Measurements from ENCODE around the gene ACADVL. TPM values are rescaled to one million over a fixed set of nuclear protein-coding genes. Genes with fewer than 3 reads are reported as not detected.

Gene ACADVL
- total RNA-seq, 1 experiment from 2014 or later = 362 TPM

DNA sequence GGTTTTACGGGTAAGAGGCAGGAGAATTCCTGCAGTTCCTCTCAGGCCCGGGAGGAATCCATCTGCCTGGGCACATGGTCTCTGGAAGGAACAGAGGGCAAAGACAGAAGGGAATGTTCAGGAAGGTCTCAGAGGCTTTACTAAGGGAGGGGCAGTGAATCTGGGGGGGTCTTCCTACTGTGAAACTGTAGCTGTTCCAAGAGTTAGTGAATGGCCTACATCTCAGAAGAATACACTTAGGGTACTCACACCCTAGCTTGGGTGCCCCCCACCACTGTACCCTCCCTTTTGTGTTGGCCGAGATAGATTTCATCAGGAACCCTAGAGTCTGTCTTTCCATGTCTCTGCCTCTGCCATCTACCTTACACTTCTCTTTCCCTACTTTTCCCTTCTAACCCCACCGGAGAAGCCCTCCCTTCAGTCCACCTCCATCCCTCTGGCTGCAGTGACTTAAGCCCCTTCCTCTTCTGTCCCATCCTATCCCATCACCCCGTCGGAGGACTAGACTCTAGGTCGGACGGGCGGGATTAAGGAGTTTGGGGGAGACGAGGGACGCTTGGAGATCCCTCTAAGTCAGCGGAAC lies 418 bp upstream of the ACADVL start:
- H3K4me3 ChIP-seq (ENCODE audit: insufficient read depth, low read depth, low read length) = peak overlapping the region; percentile 98
- H3K27me3 ChIP-seq (ENCODE audit: control insufficient read depth, insufficient read depth, low read length) = no peaks in the 10 kb centered on the region
- DNase-seq = no peak
- peaks cover 32% of the 10 kb centered on the region for H3K36me3 ChIP-seq (replicated peaks; ENCODE audit: control insufficient read depth, insufficient read depth, low read length)

DNA sequence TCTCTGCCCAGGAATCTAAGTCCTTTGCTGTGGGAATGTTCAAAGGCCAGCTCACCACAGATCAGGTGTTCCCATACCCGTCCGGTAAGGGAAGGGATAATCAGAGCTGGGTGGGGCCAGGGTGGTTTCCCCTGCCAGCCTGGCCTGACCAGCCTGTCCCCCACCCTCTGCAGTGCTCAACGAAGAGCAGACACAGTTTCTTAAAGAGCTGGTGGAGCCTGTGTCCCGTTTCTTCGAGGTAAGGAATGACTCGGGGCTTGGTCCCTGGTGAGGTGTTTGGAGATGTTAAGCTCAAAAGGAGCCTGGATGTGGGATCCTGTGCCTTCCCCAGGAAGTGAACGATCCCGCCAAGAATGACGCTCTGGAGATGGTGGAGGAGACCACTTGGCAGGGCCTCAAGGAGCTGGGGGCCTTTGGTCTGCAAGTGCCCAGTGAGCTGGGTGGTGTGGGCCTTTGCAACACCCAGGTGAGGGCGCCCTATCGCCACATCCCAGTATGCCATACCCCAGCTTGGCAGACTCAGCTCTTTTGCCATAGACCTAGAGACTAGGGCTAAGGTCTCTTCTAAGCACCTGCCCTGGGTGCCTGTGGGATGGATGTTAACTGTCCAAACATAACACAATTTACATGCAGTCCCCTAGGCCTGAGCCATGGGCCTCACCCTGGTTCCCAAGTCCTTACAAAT lies 997 bp downstream of the ACADVL start:
- DNase-seq = peak; percentile 88
- H3K36me3 ChIP-seq (replicated peaks; ENCODE audit: control insufficient read depth, insufficient read depth, low read length) = peaks cover 35% of the 10 kb centered on the region
- H3K4me3 ChIP-seq (ENCODE audit: insufficient read depth, low read depth, low read length) = peak overlapping the region; percentile 98
- no peaks in the 10 kb centered on the region for H3K27me3 ChIP-seq (ENCODE audit: control insufficient read depth, insufficient read depth, low read length)

DNA sequence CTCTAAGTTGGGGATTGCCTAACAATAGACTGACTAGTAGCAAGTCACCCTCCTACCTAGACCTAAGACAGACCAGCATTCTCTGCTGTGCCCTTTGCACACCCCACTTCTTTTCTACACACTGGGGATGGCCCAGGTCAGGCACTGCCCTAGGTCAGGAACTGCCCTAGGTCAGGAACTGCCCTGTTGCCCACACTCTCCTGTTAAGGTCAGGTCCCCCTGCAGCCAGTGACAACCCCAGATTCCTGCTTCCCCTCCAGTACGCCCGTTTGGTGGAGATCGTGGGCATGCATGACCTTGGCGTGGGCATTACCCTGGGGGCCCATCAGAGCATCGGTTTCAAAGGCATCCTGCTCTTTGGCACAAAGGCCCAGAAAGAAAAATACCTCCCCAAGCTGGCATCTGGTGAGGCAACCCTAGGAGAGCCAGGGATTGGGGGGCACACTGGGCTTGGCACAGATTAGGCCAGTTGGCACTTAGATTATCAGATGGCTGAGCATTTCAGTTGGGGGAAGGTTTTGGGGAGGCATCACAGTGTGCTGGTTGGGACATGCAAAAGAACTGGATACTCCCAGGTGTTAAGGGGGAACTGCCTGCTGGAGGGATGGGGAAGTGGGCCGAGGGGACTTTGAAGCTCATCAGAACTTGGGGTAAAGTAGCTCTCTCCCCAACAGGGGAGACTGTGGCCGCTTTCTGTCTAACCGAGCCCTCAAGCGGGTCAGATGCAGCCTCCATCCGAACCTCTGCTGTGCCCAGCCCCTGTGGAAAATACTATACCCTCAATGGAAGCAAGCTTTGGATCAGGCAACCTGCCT lies 1.7 kb downstream of the ACADVL start:
- Histone ChIP-seq H3K27me3 (ENCODE audit: control insufficient read depth, insufficient read depth, low read length) (no peaks in the 10 kb centered on the region), H3K4me3 (ENCODE audit: insufficient read depth, low read depth, low read length) (no peak overlapping the region), H3K36me3 (replicated peaks; ENCODE audit: control insufficient read depth, insufficient read depth, low read length) (peaks cover 35% of the 10 kb centered on the region)
- DNase-seq = no peak

DNA sequence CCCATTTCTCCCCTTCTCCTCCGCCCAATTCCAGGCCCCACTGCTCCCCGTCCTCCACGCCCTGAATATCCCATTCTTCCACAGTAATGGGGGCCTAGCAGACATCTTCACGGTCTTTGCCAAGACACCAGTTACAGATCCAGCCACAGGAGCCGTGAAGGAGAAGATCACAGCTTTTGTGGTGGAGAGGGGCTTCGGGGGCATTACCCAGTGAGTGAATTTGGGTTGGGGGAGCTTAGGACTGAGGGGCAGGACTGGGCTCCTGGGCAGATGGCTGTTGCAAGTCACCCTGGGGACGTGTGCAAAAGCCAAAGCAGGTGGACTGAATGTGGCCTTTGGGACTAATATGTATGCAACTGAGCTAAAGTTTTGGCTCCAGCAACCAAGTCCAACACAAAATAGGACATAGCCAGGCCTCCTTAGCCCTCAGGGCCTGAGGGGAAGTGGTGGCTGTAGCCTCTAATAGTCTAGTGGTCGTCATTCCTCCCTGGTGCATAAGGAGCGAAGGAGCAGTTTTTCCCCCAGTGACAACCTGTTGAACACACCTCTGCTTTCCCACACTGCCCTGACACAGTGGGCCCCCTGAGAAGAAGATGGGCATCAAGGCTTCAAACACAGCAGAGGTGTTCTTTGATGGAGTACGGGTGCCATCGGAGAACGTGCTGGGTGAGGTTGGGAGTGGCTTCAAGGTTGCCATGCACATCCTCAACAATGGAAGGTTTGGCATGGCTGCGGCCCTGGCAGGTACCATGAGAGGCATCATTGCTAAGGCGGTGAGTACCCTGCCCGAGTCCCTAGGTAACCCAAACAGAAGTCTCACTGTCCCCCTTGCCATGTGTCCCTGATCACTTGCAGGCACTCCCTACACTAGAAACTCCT lies 2.6 kb downstream of the ACADVL start:
- no peaks in the 10 kb centered on the region for H3K27me3 ChIP-seq (ENCODE audit: control insufficient read depth, insufficient read depth, low read length)
- H3K36me3 ChIP-seq (replicated peaks; ENCODE audit: control insufficient read depth, insufficient read depth, low read length) = peaks cover 37% of the 10 kb centered on the region
- DNase-seq = no peak
- no peak overlapping the region for H3K4me3 ChIP-seq (ENCODE audit: insufficient read depth, low read depth, low read length)

DNA sequence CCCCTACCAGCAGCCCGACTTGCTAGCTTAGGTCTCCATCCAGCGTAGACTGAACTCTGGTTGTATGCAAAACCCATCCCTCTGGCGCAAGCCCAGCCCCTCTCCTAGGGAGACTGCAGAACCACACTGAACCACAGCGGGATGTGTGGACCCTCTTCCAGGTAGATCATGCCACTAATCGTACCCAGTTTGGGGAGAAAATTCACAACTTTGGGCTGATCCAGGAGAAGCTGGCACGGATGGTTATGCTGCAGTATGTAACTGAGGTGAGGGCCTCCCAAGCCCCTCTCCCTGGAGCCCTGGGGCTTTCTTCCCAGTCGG lies 3.2 kb downstream of the ACADVL start:
- no peaks in the 10 kb centered on the region for H3K27me3 ChIP-seq (ENCODE audit: control insufficient read depth, insufficient read depth, low read length)
- H3K4me3 ChIP-seq (ENCODE audit: insufficient read depth, low read depth, low read length) = no peak overlapping the region
- DNase-seq = no peak
- H3K36me3 ChIP-seq (replicated peaks; ENCODE audit: control insufficient read depth, insufficient read depth, low read length) = peaks cover 40% of the 10 kb centered on the region

DNA sequence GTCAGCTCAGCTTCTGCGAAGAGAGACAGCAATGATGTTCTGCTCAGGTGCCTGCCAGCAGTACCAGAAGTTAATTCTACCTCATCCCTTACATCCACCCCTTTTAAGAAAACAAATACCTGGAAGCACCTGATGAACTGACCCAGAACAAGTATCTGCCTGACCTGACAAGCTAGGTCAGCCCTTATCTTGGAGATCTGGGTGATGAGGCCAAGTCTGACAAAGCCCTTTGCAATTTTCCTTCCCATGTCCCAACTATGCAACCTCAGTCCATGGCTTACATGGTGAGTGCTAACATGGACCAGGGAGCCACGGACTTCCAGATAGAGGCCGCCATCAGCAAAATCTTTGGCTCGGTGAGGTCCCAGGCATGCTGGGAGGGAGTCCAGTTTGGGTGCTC lies 3.6 kb downstream of the ACADVL start:
- Histone ChIP-seq H3K27me3 (ENCODE audit: control insufficient read depth, insufficient read depth, low read length) (no peaks in the 10 kb centered on the region), H3K4me3 (ENCODE audit: insufficient read depth, low read depth, low read length) (no peak overlapping the region), H3K36me3 (replicated peaks; ENCODE audit: control insufficient read depth, insufficient read depth, low read length) (peaks cover 44% of the 10 kb centered on the region)
- no peak for DNase-seq

DNA sequence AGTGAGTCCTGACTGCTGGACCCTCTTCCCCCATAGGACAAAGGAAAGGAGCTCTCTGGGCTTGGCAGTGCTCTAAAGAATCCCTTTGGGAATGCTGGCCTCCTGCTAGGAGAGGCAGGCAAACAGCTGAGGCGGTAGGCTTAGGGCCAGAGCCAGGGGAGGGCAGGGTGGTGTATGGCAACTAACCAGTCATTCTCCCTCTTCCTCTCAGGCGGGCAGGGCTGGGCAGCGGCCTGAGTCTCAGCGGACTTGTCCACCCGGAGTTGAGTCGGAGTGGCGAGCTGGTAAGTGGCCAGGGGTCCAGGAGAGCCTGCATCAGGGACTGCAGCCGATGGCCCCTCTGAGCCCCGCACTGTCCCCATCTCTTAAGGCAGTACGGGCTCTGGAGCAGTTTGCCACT lies 4.4 kb downstream of the ACADVL start:
- Histone ChIP-seq H3K36me3 (replicated peaks; ENCODE audit: control insufficient read depth, insufficient read depth, low read length) (peaks cover 47% of the 10 kb centered on the region), H3K4me3 (ENCODE audit: insufficient read depth, low read depth, low read length) (no peak overlapping the region), H3K27me3 (ENCODE audit: control insufficient read depth, insufficient read depth, low read length) (no peaks in the 10 kb centered on the region)

DNA sequence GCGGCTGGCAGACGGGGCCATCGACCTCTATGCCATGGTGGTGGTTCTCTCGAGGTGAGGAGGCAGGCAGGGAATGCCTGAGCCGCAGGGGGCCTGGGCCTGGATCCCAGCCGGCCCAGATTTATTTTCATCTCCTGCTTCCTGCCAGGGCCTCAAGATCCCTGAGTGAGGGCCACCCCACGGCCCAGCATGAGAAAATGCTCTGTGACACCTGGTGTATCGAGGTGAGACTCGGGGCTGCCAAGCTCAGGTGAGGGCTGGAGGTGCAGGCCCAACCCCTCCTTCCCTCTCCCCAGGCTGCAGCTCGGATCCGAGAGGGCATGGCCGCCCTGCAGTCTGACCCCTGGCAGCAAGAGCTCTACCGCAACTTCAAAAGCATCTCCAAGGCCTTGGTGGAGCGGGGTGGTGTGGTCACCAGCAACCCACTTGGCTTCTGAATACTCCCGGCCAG lies 4.9 kb downstream of the ACADVL start:
- peak; percentile 72 for DNase-seq
- no peak overlapping the region for H3K4me3 ChIP-seq (ENCODE audit: insufficient read depth, low read depth, low read length)
- peaks cover 49% of the 10 kb centered on the region for H3K36me3 ChIP-seq (replicated peaks; ENCODE audit: control insufficient read depth, insufficient read depth, low read length)
- no peaks in the 10 kb centered on the region for H3K27me3 ChIP-seq (ENCODE audit: control insufficient read depth, insufficient read depth, low read length)

More for the DNA sequence above, 4.4 kb downstream of the ACADVL start:
- DNase-seq = no peak

DNA sequence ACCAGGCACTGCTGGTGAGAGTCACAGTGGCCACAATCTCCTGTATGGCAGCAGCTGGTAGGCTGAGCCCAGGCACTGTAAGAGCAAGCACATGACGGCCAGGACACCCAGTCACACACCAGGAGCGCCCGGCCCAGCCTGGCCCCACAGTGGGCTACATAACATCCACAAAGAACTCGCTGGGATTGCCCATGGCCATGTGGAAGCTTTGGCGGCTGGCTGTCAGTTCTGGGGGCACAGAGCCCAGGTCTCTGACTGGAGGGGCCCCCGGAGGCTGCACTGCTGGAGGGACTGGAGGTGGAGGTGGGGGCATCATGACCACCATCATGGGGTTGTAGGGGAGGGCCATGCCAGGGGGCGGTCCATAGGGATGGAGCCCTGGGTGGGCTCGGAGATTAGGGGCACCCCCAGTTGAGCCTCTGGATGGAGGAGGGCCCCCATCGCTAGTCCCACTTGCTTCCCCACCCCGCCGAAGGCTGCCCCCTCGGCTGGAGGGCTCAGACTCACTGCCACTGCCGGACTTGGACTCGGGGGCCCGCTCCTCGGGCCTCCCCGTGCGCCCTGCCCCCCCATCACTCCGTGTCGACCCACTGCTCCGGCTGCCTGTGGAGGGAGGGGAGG lies 6.1 kb downstream of the ACADVL start:
- Histone ChIP-seq H3K4me3 (ENCODE audit: insufficient read depth, low read depth, low read length) (no peak overlapping the region), H3K27me3 (ENCODE audit: control insufficient read depth, insufficient read depth, low read length) (no peaks in the 10 kb centered on the region), H3K36me3 (replicated peaks; ENCODE audit: control insufficient read depth, insufficient read depth, low read length) (peaks cover 52% of the 10 kb centered on the region)
- no peak for DNase-seq

DNA sequence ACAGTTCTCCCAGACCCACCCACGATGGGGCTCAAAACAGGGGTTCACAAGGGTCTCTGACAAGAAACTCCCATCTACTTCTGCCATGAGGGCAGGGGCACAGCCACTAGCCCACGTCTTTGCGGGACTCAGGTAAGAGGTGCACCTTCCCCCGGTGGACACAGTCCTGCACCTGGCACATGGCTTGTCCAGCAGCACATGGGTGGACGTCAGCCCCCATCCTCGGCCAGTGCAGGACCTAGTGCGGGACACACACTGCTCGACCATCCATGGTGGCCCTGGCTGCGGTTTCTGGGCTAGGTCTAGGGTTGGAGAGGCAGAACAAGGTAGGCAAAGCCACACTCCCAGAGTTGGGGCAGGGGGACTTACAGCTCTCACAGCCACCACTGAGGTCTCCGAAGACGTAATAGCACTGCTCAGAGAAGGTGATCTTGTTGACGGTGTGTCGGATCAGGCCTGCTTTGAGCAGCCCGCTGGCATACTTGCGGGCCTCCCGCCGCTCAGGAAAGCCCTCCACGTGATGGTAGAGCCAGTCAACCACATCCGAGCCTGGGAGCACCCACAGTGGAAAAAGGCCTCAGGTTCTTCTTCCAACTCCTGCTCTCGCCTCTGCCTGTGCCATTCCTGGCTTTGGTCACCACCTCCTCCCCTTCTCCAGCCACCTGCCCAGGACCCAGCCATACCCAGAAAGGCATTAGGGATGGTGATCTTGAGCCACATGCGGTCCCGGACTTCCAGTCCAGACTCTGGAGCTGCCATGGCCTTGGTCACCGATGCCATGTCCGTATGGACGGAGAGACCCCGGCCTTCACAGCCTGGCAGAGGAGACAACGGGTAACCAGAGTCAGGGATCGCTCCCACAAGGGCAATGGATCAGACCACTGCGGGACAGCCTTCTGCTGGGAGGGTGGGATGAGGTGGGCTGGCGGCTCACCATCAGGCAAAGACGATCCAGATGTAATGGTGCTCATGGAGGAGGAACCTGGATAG lies 7.3 kb downstream of the ACADVL start:
- DNase-seq = no peak
- Histone ChIP-seq H3K4me3 (ENCODE audit: insufficient read depth, low read depth, low read length) (no peak overlapping the region), H3K27me3 (ENCODE audit: control insufficient read depth, insufficient read depth, low read length) (no peaks in the 10 kb centered on the region), H3K36me3 (replicated peaks; ENCODE audit: control insufficient read depth, insufficient read depth, low read length) (peaks cover 43% of the 10 kb centered on the region)

DNA sequence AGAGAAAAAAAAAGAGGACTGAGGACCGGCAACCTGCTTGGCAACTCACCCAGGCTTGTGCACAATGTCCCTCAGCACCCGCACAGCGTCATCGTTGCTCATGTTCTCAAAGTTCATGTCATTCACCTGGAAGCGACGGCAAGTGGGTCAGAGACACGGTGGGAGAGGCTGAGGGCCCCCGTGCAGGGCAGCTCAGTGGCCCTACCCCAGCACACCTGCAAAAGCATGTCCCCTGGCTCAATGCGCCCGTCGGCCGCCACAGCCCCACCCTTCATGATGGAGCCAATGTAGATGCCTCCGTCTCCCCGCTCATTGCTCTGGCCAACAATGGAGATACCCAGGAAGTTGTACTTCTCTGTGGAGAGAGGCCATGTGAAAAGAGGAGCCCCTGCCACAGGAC lies 9.2 kb downstream of the ACADVL start:
- DNase-seq = no peak
- no peak overlapping the region for H3K4me3 ChIP-seq (ENCODE audit: insufficient read depth, low read depth, low read length)
- H3K36me3 ChIP-seq (replicated peaks; ENCODE audit: control insufficient read depth, insufficient read depth, low read length) = peaks cover 24% of the 10 kb centered on the region
- H3K27me3 ChIP-seq (ENCODE audit: control insufficient read depth, insufficient read depth, low read length) = no peaks in the 10 kb centered on the region

DNA sequence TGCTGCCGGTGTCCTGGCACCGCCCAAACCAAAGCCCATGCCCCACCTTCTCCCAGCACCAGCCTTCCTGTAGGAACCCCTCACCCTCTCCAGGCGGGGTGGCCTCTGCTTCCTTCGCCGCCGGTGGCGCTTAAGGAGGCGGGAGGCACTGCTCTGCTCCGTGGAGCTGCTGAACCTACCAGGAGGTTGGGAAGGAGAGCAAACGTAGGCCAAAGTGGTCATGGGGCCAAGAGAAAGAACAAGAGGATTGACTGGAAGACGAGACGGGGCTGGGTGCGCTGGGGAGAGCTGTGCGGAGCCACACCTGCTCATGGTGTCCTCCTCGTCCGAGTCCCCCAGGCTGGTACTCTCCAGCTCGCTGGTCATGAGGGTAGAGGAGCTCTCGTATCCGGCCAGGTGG lies 9.8 kb downstream of the ACADVL start:
- peaks cover 20% of the 10 kb centered on the region for H3K36me3 ChIP-seq (replicated peaks; ENCODE audit: control insufficient read depth, insufficient read depth, low read length)
- DNase-seq = no peak
- H3K4me3 ChIP-seq (ENCODE audit: insufficient read depth, low read depth, low read length) = no peak overlapping the region
- no peaks in the 10 kb centered on the region for H3K27me3 ChIP-seq (ENCODE audit: control insufficient read depth, insufficient read depth, low read length)

DNA sequence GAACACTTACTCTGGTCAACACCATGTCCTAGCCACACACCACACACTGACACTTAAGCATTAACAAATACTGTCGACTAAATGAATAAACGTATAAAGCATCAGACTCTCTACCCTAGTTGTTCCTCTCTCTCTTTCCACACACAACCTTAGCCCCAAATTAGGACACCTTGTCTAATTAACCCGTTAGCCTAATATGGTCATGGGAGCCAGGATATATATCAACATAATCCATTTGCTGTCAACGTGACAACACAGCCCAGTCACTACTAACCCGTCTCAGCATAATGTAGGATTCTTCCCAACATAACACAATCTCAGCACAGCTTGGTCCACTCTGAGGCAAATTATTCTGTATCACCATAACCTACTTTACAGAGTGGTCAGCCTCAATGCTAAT lies 12.4 kb downstream of the ACADVL start:
- no peaks in the 10 kb centered on the region for H3K27me3 ChIP-seq (ENCODE audit: control insufficient read depth, insufficient read depth, low read length)
- peaks cover 35% of the 10 kb centered on the region for H3K36me3 ChIP-seq (replicated peaks; ENCODE audit: control insufficient read depth, insufficient read depth, low read length)
- no peak overlapping the region for H3K4me3 ChIP-seq (ENCODE audit: insufficient read depth, low read depth, low read length)

More for the DNA sequence above, 12.4 kb downstream of the ACADVL start:
- no peak for DNase-seq
